ENCODE data around the gene SIGLEC10. TPM values are rescaled to one million over a fixed set of nuclear protein-coding genes. Genes with fewer than 3 reads are reported as not detected.

SIGLEC10 gene
- total RNA-seq, 1 donor from 2014 or later = not detected

DNA sequence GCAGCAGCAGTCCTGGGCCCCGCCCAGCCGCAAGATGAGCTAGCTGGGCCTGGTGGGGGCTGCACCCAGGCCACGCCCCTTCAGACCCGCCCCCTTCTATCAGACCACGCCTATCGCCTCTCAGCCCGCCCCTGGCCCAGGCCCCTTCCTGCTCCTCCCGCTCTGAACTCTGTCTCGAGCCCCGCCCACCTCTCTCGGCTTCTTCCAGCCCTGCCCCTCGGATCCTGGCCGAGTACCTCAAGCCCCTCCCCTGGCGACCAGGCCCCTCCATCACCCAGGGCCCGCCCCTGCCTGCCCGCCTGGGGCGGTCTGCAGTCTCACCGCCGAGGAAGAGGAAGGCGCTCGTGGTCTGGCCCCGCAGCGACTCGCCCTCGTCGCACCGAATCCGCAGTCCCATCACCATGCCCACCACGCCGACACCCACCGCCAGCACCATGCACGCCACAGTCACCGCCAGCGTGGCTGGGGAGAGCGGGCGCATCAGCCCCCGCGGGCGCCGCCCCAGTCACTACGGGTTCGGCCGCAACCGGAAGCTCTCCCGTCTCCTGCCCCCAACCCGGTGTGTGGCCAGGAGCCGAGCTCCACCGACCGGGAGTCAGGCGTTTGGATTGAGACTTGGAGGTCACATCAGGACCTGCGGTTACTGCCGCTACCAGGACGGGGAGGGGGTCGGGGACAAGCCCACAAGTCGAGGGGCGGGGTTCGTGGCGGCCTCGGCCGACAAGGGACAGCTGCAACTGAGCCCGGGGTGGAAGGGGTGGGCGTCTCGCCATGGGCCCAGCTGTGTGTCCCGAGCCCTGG lies 49.7 kb downstream of the SIGLEC10 start:
- peak; percentile 81 for DNase-seq (ENCODE audit: extremely low read depth, low read depth, low spot score)

DNA sequence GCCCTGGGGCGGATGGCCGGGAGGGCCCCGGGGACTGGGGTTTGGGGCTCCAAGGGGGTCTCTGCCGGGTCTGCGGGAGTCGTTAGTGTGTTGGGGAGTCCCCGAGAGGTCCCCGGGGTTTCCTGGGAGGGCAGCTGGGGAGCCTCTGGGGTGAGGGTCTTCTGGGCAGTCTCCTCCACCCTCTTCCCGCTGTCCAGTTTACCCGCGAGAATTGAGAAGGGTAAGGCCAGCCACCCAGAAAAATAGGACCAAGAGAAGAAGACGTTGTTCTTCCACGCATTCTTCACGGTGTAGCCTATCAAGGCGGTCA lies 50.2 kb downstream of the SIGLEC10 start:
- no peak for DNase-seq (ENCODE audit: extremely low read depth, low read depth, low spot score)

DNA sequence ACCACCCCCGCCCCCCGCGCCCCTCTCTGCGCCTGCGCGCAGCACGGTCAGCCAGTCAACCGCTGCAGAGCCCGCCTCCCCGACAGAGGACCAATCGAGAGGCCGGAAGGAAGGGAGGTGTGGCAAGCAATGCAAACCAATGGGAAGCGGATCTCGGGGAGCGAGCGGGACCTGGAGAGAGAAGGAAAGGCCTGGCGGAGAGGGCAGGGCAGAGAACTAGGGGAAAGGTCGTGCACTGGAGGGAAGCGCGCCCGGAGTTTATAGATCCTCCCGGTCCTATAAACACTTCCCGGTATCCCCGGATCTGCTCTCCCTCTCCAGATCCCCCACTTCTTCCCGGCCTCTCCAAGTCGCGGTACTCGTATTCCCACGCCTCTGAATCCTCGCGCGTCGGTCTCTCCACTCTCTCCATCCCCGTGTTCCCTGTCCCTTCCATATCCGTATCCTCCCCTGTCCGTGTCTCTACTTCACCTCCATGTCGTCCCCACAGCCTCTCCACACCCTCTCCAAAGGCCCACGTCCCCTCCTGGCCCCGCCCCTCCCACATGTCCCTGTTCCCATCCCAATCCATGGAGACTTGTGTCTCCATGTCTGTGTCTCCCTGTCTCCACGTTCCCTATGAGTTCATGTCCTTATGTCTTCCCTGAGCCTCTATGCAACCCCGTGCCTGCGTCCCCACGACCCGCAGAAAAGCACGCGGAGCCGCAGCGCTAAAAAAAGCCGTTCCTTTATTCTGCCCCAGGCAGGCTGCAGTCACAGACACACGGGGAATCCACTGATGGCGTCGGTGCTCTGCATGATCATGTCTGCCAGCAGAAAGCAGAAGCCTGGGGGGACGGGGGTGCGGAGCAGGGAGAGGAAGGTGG lies 50.8 kb downstream of the SIGLEC10 start:
- peak; percentile 85 for DNase-seq (ENCODE audit: extremely low read depth, low read depth, low spot score)

DNA sequence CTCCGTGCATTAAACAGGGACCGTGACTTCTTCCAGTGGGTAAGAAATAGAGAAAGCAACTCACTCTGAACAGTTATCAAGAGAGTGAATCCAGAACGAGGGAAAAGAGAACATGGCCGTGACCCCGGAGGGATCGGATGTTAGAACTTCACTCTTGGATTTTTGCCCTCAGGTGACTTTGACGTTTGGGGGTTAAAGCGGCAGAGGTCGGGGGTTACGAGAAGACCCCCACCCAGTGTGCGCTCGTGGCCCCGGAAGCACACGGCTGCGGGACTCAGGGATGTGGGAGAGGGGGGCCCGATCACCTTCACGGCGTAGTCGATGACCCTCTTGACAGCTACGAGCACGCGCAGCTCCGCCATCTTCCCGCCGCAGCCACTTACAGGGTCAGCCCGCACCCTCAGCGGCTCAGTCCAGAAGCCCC lies 51.5 kb downstream of the SIGLEC10 start, which contains the start of gene ETFB:
Gene ETFB, minus strand, starts transcription at position 424 of the 424 bp plus-strand sequence. Its CDS starts 62 bp downstream, at position 362.
- DNase-seq (ENCODE audit: extremely low read depth, low read depth, low spot score) = no peak

DNA sequence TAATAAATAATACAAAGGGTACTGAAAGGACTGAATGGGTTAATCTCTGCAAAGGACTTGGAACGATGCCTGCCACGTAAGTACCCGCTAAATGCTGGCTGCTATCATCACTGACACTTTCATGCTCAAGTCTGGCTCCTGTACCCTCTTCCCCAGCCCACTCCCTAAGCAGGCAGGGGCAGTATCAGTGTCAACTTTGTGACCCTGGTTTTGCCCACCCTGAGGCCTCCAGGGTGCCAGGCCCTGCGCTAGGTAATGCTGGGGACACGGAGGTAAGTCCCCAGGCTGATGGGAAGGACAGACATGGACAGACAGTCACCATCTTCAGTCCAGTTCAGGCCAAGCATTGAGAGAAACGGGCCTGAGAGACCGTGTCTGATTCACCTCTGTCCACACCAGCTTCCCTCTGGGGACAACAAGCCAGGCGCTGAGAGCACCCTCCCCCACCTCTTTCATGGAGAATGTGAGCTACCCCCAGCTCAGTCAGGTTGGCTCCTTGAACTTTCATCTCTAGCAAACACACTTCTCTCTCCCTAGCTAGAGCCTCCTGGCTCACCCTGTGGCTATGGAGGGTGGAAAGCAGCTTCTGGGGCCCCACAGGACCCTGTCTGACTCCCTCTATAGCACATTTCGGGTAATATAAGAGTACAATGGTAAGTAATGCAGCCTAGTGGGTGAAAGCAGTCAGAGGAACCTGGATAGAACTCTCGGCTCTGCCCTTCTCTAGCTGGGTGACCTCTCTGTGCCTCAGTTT lies 52.1 kb downstream of the SIGLEC10 start:
- DNase-seq (ENCODE audit: extremely low read depth, low read depth, low spot score) = no peak

DNA sequence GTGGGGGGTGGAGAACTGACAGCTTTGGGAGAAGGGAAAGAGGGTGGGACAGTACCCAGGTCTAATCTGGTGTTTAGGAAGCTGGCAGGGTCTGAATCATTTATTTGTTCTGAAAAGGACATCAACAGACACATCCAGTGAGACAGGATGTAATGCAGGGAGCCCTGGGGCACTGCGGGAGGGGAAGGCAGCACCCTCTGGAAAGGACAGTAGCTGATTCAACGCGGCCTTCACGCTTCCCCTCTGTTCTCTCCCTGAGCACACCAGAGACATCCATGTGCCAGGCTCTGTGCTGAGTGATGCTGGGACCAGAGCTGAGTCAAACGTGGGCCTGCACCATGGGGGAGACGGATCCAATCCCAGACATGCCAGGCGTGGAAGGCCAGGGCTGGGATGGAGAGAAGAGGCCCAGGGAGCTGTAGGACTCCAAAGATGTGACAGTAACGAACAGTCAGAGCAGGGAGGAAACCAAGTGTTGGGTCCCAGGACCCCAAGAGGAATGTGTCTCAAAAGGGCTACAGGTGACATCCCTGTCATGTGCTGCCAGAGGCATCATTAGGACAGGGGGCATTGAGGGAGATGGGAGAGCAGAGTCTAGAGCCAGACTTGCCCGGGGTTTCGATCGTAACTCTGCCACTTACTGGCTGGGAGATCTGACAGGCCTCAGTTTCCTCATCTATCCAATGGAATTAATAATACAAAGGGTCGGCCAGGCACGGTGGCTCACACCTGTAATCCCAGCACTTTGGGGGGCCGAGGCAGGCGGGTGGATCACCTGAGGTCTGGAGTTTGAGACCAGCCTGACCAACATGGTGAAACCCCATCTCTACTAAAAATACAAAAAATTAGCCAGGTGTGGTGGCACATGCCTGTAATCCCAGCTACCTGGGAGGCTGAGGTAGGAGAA lies 53.0 kb downstream of the SIGLEC10 start:
- no peak for DNase-seq (ENCODE audit: extremely low read depth, low read depth, low spot score)

DNA sequence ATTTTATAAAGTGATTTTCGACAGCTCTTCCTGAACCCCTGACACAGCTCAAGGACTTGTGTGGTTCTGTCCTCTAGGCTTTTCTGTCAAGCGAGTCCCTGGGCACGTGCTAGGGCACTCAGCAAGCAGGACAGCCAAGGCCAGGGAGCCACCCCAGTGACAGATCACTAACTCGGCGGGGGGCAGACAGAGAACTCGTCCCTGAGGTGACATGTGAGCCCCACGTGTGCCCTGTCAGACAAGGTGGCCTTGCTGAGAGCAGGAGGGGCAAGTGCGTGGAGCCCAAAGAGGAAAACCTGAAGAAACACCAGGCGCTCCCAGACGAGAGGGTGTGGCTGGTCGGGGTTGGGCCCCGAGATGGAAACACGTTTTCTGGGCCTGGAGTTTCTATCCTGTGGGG lies 56.2 kb downstream of the SIGLEC10 start:
- DNase-seq (ENCODE audit: extremely low read depth, low read depth, low spot score) = no peak

Other genes starting within 250 kb of the SIGLEC10 start
- not detected in 2 replicates for gene CD33, start 192.6 kb downstream of the SIGLEC10 start, total RNA-seq
- not detected in 2 replicates for gene SIGLECL1, start 166.6 kb downstream of the SIGLEC10 start, total RNA-seq
- gene IGLON5, start 106.0 kb downstream of the SIGLEC10 start, total RNA-seq = not detected in 2 replicates
- gene VSIG10L, start 75.5 kb downstream of the SIGLEC10 start, total RNA-seq = 0.82 and 0.88 TPM in 2 replicates
- gene ETFB, start 51.3 kb downstream of the SIGLEC10 start, total RNA-seq = 64.5 and 70.8 TPM in 2 replicates
- gene CLDND2, start 48.6 kb downstream of the SIGLEC10 start, total RNA-seq = not detected in 2 replicates
- not detected in 2 replicates for gene NKG7, start 45.0 kb downstream of the SIGLEC10 start, total RNA-seq
- gene LIM2, start 29.7 kb downstream of the SIGLEC10 start, total RNA-seq = not detected in 2 replicates
- gene C19orf84, start 27.1 kb downstream of the SIGLEC10 start, total RNA-seq = not detected in 2 replicates
- gene SIGLEC8, start 40.8 kb upstream of the SIGLEC10 start, total RNA-seq = not detected in 2 replicates
- gene CEACAM18, start 60.9 kb upstream of the SIGLEC10 start, total RNA-seq = not detected in 2 replicates
- not detected in 2 replicates for gene SIGLEC12, start 84.2 kb upstream of the SIGLEC10 start, total RNA-seq
- gene SIGLEC6, start 114.0 kb upstream of the SIGLEC10 start, total RNA-seq = not detected in 2 replicates
- 8.5 and 11.2 TPM in 2 replicates for gene ZNF175, start 153.6 kb upstream of the SIGLEC10 start, total RNA-seq
- 0.93 TPM in 1 of 2 replicates, not detected in the other for gene SIGLEC5, start 212.8 kb upstream of the SIGLEC10 start, total RNA-seq
- 0.35 and 0.44 TPM in 2 replicates for gene SIGLEC14, start 229.2 kb upstream of the SIGLEC10 start, total RNA-seq